GM20000 (cell line): ENCODE results near the gene COA6.
"Not testable (repeated sequence)": the region's sequence is repeated elsewhere in the genome, so short reads cannot be mapped to it uniquely, and the experiment has no call there.

Experiments used
- DNase-seq: peaks from one replicate; pipeline ENCODE4 v3.0.0; 2012; ENCODE audit warnings: low spot score
- CTCF ChIP-seq: IDR thresholded peaks from 2 replicates; pipeline ENCODE4 v1.5.1; 2012; ENCODE audit warnings: mild to moderate bottlenecking, control low read depth; ENCODE audit errors: extremely low read depth, missing control alignments

The COA6 gene

DNA sequence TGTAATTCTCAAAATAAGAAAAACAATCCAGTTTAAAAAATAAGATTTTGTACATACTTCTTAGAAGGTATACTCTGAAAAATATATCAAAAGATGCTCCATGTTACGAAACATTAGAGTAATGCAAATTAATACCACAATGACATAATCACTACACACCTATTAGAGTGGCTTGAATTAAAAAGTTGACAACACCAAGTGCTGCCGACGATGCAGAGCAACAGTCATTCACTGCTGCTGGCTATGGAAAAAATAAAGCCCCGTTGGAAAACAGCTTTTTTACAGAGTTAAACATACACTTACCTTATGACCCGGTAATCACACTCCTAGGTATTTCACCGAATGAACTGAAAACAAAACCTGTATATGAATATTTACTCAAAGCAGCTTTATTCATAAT, 14.8 kb downstream of the COA6 start:
- no peak for DNase-seq
- TF ChIP-seq CTCF: no peak

GRCh38 chr1:234393190-234393589, 19.9 kb downstream of the COA6 start:
- TF ChIP-seq CTCF: no peak
- no peak for DNase-seq

- no peak for DNase-seq
- no peak for TF ChIP-seq CTCF
Observed at GRCh38 chr1:234395297-234395696, 22.0 kb downstream of the COA6 start.

GRCh38 chr1:234396092-234396491, 22.8 kb downstream of the COA6 start:
- no peak for TF ChIP-seq CTCF

GRCh38 chr1:234396871-234397270, 23.6 kb downstream of the COA6 start:
- DNase-seq: peak; percentile 36
- no peak for TF ChIP-seq CTCF

More at GRCh38 chr1:234396092-234396491, 22.8 kb downstream of the COA6 start:
- DNase-seq: no peak

GRCh38 chr1:234397732-234398131, 24.5 kb downstream of the COA6 start:
- no peak for DNase-seq

GRCh38 chr1:234398849-234399381, 25.7 kb downstream of the COA6 start:
- TF ChIP-seq CTCF: no peak

More at GRCh38 chr1:234397732-234398131, 24.5 kb downstream of the COA6 start:
- no peak for TF ChIP-seq CTCF

DNA sequence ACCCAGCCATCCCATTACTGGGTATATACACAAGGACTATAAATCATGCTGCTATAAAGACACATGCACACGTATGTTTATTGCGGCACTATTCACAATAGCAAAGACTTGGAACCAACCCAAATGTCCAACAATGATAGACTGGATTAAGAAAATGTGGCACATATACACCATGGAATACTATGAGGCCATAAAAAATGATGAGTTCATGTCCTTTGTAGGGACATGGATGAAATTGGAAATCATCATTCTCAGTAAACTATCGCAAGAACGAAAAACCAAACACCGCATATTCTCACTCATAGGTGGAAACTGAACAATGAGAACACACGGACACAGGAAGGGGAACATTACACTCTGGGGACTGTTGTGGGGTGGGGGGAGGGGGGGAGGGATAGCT, 26.3 kb downstream of the COA6 start:
- DNase-seq: not testable (repeated sequence)

More at GRCh38 chr1:234398849-234399381, 25.7 kb downstream of the COA6 start:
- DNase-seq: peak; percentile 68
